Activated CD8-positive, alpha-beta memory T cell treated with anti-CD3 and anti-CD28 coated beads for 48 hours (primary cell): ENCODE measurements around the gene BCAR1.
"Not testable (repeated sequence)": the region's sequence is repeated elsewhere in the genome, so short reads cannot be mapped to it uniquely, and the experiment has no call there.

Experiments used
- DNase-seq, 3 experiments: peaks; one replicate each; pipeline ENCODE4 v3.0.0-alpha.2; 2020; ENCODE audit warnings: low read depth in 2 of 3, low spot score in 2 of 3

Gene BCAR1

DNA sequence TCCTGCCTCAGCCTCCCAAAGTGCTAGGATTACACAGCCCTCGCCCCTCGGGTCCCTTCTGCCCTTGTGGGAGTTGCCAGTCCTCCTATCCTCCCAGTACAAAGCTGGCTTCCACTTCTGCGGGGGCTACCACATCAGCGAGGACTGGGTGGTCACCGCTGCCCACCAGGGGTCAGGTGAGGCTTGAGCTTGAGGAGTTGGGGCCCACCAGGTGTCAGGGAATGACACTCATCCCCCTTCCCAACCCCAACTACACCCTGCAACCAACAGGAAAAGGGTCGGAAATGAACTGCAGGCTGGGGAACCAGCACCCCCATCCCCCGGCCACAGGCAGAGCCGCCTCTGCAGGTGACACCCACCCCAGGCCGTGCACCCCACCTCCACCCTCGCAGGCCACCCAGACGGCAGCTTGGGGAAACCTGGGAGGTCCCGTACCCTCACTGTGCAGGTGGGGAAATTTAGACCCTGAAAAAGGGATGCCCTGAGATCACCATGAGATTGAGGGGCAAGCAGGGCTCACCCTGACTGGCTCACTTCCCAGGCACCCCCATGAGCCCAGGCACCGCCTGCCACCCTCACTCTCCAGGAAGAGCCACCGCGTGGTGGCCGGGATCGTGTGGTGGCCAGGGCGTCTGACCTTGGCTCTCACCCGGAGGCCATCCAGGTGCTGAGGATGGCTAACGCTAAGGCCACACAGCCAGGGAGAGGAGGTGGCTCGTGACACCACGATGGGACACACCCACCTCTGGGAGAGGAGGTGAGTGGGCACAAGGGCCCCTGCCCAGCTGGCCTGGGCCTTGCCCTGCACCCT, 24.7 kb downstream of the BCAR1 start:
- no peak for DNase-seq

DNA sequence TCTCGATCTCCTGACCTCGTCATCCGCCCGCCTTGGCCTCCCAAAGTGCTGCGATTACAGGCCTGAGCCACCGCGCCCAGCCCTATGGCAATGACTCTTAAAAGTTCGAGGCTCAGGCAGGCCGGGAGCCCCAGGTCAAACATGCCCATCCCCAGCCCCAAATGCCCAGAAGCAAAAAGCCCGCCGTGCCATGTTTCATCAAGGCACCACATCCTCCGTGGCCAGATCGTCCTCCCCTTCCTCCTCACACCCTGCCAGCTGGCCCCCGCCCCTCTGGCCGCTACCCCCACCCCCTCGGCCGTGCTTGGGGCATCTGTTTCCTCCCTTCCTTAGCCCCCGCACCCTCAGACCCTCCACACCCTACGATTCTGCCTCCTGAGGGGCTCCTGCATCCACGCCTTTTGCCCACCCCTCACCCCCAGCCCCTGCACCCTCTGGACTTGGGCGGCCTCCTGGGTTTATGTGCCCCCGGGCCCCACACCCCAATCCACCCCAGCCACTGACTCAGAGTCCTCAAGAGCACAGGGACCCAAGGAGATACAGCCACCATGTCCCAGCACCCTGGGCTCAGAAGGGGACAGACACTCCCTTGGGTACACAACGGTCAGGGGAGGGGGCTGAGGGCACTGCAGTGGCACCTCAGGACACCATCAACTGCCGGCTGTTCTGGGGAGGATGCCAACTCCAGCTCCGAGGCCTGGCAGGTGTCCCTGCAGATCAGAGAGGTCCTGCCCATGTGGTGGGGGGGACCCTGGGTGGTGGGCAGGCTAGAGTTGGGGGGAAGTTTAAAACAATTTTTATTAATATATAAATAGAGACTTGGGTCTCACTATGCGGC, 25.5 kb downstream of the BCAR1 start:
- no peak for DNase-seq

- DNase-seq: no peak
These were observed 26.3 kb downstream of the BCAR1 start for GRCh38 chr16:75225092-75225491.

GRCh38 chr16:75224306-75225082, 26.9 kb downstream of the BCAR1 start:
- DNase-seq: no peak

DNA sequence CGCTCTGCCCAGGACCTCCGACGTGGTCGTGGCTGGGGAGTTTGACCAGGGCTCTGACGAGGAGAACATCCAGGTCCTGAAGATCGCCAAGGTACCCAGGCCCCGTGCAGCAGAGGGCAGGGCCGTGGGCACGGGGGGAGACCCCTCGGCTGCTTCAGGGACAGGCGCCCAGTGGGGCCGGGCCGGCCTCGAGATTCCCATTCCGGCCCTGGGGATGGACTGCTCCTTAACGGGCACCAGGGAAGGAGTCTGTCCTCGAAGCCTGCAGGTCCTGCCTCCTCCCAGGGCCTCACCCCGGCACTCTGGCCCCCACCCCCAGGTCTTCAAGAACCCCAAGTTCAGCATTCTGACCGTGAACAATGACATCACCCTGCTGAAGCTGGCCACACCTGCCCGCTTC, 28.3 kb downstream of the BCAR1 start:
- DNase-seq: not testable (repeated sequence)

- DNase-seq: no peak
These were observed 29.1 kb downstream of the BCAR1 start for GRCh38 chr16:75222271-75222783.

- no peak for DNase-seq
These were observed 31.6 kb downstream of the BCAR1 start for GRCh38 chr16:75219838-75220237.

DNA sequence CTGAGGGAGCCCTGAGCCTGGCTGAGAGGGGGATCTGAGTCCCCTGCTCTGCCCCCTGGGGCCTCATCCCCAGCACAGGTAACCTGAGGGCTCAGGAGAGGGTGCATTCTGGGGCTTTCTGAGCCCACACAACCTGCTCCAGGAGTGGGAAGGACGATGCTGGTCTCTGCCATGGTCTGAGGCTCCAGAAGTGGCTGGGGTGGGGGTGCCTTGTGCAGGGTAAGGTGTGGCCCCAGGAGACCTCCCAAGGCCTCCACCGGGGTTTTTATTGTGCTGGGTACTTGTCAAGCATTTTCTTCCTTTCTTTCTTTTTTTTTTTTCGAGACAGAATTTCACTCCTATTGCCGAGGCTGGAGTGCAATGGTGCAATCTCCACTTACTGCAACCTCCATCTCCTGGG, 32.3 kb downstream of the BCAR1 start:
- DNase-seq: no peak

- no peak for DNase-seq
These were observed 33.0 kb downstream of the BCAR1 start, which contains the start of gene CTRB1 for GRCh38 chr16:75218256-75219076. TSS of gene CTRB1 (plus strand) at chr16:75218988. CDS start at chr16:75219008, 20 bp downstream.

DNA sequence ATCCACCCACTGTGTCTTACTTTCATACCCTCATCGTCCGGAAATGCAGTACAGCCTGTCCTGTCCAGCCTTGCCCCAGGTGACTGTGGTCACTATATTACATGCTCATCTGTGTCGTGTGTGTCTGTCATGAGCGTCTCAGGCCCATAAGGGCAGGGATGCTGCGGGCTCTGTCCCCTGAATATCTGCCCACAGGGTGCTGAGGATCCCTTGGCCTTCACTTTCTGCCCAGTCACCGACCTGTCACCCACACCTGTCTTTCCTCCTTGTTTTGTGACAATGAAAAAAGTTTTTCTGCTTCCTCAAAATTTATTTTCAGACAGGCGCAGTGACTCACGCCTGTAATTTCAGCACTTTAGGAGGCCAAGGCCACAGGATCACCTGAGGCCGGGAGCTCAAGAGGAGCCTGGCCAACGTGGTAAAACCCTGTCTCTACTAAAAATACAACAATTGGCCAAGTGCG, 34.0 kb downstream of the BCAR1 start:
- no peak for DNase-seq

GRCh38 chr16:75216576-75216975, 34.8 kb downstream of the BCAR1 start:
- no peak for DNase-seq

GRCh38 chr16:75216127-75216526, 35.3 kb downstream of the BCAR1 start:
- no peak for DNase-seq

DNA sequence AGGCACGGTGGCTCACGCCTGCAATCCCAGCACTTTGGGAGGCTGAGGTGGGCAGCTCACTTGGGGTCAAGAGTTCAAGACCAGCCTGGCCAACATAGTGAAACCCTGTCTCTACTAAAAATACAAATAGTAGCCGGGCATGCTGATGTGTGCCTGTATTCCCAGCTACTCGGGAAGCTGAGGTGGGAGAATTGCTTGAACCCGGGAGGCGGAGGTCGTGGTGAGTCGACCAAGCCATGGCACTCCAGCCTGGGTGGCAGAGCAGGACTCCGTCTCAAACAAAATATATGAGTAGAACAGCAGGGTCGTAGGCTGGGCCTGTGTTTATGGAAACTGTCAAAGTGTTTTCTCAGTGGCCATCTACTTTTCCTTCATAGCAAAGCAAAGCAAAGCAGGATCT, 40.1 kb downstream of the BCAR1 start:
- DNase-seq: not testable (repeated sequence)

GRCh38 chr16:75209944-75210343, 41.5 kb downstream of the BCAR1 start:
- DNase-seq: no peak

- not testable (repeated sequence) for DNase-seq
These were observed 41.9 kb downstream of the BCAR1 start for GRCh38 chr16:75209514-75209913.

DNA sequence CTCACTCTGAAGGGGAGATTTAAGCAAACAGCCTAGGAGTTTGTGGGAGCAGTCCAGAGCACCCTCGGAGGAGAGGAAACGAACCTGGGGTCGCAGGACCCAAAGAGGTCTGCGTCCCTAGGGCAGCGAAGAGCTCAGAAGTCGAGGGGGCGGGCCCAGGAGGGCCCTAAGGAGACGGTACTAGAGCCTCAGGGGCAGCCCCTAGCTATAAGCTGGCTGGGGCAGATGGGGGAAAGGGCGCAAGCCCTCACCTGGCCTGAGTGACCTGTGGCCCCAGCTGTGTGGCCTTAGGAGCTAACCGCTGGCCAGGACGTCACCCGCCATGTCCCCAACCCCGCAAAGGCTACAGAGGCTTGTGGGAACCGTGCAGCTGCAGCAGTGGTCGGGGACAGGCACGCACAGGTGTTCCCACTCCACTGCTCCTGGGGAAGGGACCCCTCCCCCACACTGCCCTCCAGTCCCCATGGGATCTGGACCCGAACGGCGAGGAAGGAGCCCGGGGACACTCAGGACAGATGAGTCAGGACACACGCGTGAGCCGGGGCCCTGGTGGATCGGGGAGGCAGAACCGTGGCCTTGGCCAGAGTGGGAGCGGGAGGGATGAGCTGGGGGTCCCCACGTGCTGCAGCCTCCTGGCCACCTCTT, 42.4 kb downstream of the BCAR1 start:
- DNase-seq: no peak

- no peak for DNase-seq
These were observed 43.1 kb downstream of the BCAR1 start for GRCh38 chr16:75208242-75208825.

DNA sequence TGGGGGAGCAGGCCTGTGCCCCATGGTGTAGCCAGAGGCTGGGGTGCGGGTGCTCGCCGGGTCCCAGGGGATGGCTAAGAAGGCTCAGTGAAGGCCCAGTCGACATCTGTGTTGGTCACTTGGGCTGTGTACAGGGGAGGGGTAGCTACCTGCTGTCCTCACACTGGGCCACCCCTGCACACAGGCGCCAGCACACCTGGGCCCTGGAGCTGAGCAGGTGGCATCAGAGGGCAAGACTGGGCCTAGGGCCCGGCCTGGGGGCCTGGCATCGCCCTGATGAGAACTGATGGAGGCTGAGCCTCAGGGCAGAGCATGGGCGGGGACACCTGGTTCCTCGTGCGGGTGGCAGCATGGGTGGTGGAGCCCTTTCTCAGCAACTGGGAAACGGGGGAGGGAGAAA, 43.6 kb downstream of the BCAR1 start:
- no peak for DNase-seq

- no peak for DNase-seq
These were observed 44.5 kb downstream of the BCAR1 start, which contains the start of gene CTRB2 for GRCh38 chr16:75206749-75207451. TSS of gene CTRB2 (minus strand) at chr16:75207161. CDS start at chr16:75207141, 20 bp downstream.
